ENCODE measurements around the gene IFI16. TPM values are rescaled to one million over a fixed set of nuclear protein-coding genes. Genes with fewer than 3 reads are reported as not detected.

IFI16 gene
- total RNA-seq, 1 donor: 202 TPM

GRCh38 chr1:158978730-158979129 lies 31.0 kb upstream of the IFI16 start:
- no peak for DNase-seq (ENCODE audit: low read depth)
- no peak overlapping the region for H3K4me3 ChIP-seq (ENCODE audit: low read depth, low read length)
- no peak for TF ChIP-seq CTCF (IDR thresholded peaks at IDR 0.05; ENCODE audit: insufficient read depth, low read length)

- H3K4me3 ChIP-seq (ENCODE audit: low read depth, low read length): no peak overlapping the region
- TF ChIP-seq CTCF (IDR thresholded peaks at IDR 0.05; ENCODE audit: insufficient read depth, low read length): no peak
- peak; percentile 7 for DNase-seq (ENCODE audit: low read depth)
These were observed 30.5 kb upstream of the IFI16 start for GRCh38 chr1:158979229-158979628.

- DNase-seq (ENCODE audit: low read depth): no peak
- H3K4me3 ChIP-seq (ENCODE audit: low read depth, low read length): no peak overlapping the region
- TF ChIP-seq CTCF (IDR thresholded peaks at IDR 0.05; ENCODE audit: insufficient read depth, low read length): no peak
These were observed 26.5 kb upstream of the IFI16 start for GRCh38 chr1:158983235-158983634.

GRCh38 chr1:158984386-158984785 lies 25.3 kb upstream of the IFI16 start:
- H3K4me3 ChIP-seq (ENCODE audit: low read depth, low read length): no peak overlapping the region
- no peak for DNase-seq (ENCODE audit: low read depth)
- no peak for TF ChIP-seq CTCF (IDR thresholded peaks at IDR 0.05; ENCODE audit: insufficient read depth, low read length)

GRCh38 chr1:158989424-158989823 lies 20.3 kb upstream of the IFI16 start:
- H3K4me3 ChIP-seq (ENCODE audit: low read depth, low read length): no peak overlapping the region
- TF ChIP-seq CTCF (IDR thresholded peaks at IDR 0.05; ENCODE audit: insufficient read depth, low read length): no peak
- no peak for DNase-seq (ENCODE audit: low read depth)

GRCh38 chr1:158992787-158993312 lies 16.9 kb upstream of the IFI16 start:
- no peak for TF ChIP-seq CTCF (IDR thresholded peaks at IDR 0.05; ENCODE audit: insufficient read depth, low read length)
- DNase-seq (ENCODE audit: low read depth): no peak
- H3K4me3 ChIP-seq (ENCODE audit: low read depth, low read length): no peak overlapping the region

- no peak for DNase-seq (ENCODE audit: low read depth)
- no peak for TF ChIP-seq CTCF (IDR thresholded peaks at IDR 0.05; ENCODE audit: insufficient read depth, low read length)
- H3K4me3 ChIP-seq (ENCODE audit: low read depth, low read length): no peak overlapping the region
These were observed 12.7 kb upstream of the IFI16 start for GRCh38 chr1:158996998-158997397.

Data from fibroblast of the aortic adventitia (primary cell).